Endothelial cell of umbilical vein (primary cell): ENCODE results near the gene MAGI1. TPM values are rescaled to one million over a fixed set of nuclear protein-coding genes. Genes with fewer than 3 reads are reported as not detected.
A peak's percentile ranks its signal among the peaks of the same experiment; 100 is the strongest.

Source experiments
- BruUV-seq: library from RNA; stranded (reverse); fragments of 400-500 nt; replicated peaks from 2 replicates; lab custom pipeline; 2021; lab: Mats Ljungman, UMichigan
- CTCF ChIA-PET: fragments of 300-600, 350-600 bp; sonication (Branson Sonifier 250); formaldehyde crosslinking; loops from one replicate; lab custom pipeline; 2021; ENCODE audit warnings: antibody characterized with exemption, inconsistent platforms; lab: Charles Lee
- POLR2A ChIA-PET: fragments of 300-600, 350-600 bp; sonication (Branson Sonifier 250); formaldehyde crosslinking; loops from one replicate; lab custom pipeline; 2021; ENCODE audit warnings: antibody characterized with exemption, inconsistent platforms; lab: Charles Lee
- DNase-seq: peaks from one replicate; pipeline ENCODE4 v3.0.0-alpha.2; 2011; ENCODE audit warnings: low read depth, low spot score
- FAIRE-seq: peaks from 2 replicates; lab custom pipeline; 2011; peaks lifted over from hg19 to GRCh38; lab: Jason Lieb, UNC
- H2AFZ ChIP-seq: 2 replicates; pipeline ENCODE4 v1.6.0; 2012; ENCODE audit warnings: low read depth, low read length, control low read depth, inconsistent platforms
- H3K27ac ChIP-seq: 2 replicates; pipeline ENCODE4 v1.5.1; 2011; ENCODE audit warnings: low read depth, mild to moderate bottlenecking, control low read depth, low read length, moderate library complexity; ENCODE audit not compliant: insufficient read depth
- H3K27me3 ChIP-seq, 2 experiments: 2 replicates each; pipeline versions ENCODE4 v1.6.0 to v1.6.1; 2011; ENCODE audit warnings: low read length in 2 of 2, mixed read lengths in 1 of 2; ENCODE audit not compliant: control insufficient read depth in 2 of 2, insufficient read depth in 2 of 2
- H3K36me3 ChIP-seq, 2 experiments: 2 replicates in 1 of 2; 3 replicates in 1 of 2; pipeline ENCODE4 v1.5.1; 2011; ENCODE audit warnings: low read length in 2 of 2, mild to moderate bottlenecking in 1 of 2, moderate library complexity in 1 of 2; ENCODE audit not compliant: control insufficient read depth in 2 of 2, insufficient read depth in 2 of 2; ENCODE audit errors: extremely low read depth in 1 of 2
- H3K4me1 ChIP-seq: 3 replicates; pipeline ENCODE4 v1.5.1; 2011; ENCODE audit warnings: mild to moderate bottlenecking, low read length; ENCODE audit not compliant: control insufficient read depth, insufficient read depth; ENCODE audit errors: extremely low read depth
- H3K4me2 ChIP-seq: 2 replicates; pipeline ENCODE4 v1.6.1; 2011; ENCODE audit warnings: low read length, control low read depth, mixed read lengths; ENCODE audit not compliant: insufficient read depth
- H3K4me3 ChIP-seq, 3 experiments: fragments of 200-600 bp in 1 of 3; sonication (generic), shearing (Covaris generic) in 1 of 3; replicated peaks in 1 of 3; 2 replicates each; pipeline ENCODE4 v1.5.1; 2011 to 2016; ENCODE audit warnings: control low read depth in 3 of 3, low read length in 3 of 3, mild to moderate bottlenecking in 2 of 3, inconsistent platforms in 1 of 3, low read depth in 1 of 3, moderate library complexity in 1 of 3; ENCODE audit not compliant: insufficient read depth in 1 of 3
- H3K79me2 ChIP-seq: 2 replicates; pipeline ENCODE4 v1.6.0; 2012; ENCODE audit warnings: low read length, inconsistent platforms; ENCODE audit not compliant: control insufficient read depth, insufficient read depth
- H3K9ac ChIP-seq: replicated peaks from 2 replicates; pipeline ENCODE3; 2011; ENCODE audit warnings: low read length, control low read depth; ENCODE audit not compliant: insufficient read depth; ENCODE audit errors: extremely low read depth
- H3K9me1 ChIP-seq: replicated peaks from 3 replicates; pipeline ENCODE4 v1.6.0; 2011; ENCODE audit warnings: mild to moderate bottlenecking, low read length; ENCODE audit not compliant: control insufficient read depth, insufficient read depth; ENCODE audit errors: extremely low read depth
- H3K9me3 ChIP-seq: replicated peaks from 2 replicates; pipeline ENCODE4 v1.5.1; 2012; ENCODE audit warnings: low read length, inconsistent platforms; ENCODE audit not compliant: control insufficient read depth, insufficient read depth
- H4K20me1 ChIP-seq: replicated peaks from 2 replicates; pipeline ENCODE3; 2011; ENCODE audit warnings: mild to moderate bottlenecking, low read length; ENCODE audit not compliant: control insufficient read depth, insufficient read depth; ENCODE audit errors: extremely low read depth
- CTCF ChIP-seq, 2 donors: IDR thresholded peaks; 1 replicate in 1 of 2; 2 replicates in 1 of 2; pipeline ENCODE4 v1.5.1; 2011; ENCODE audit warnings: low read length in 2 of 2, mild to moderate bottlenecking in 2 of 2, moderate library complexity in 2 of 2, control low read depth in 1 of 2, inconsistent platforms in 1 of 2, low read depth in 1 of 2; ENCODE audit not compliant: insufficient read depth in 1 of 2; ENCODE audit errors: extremely low read depth in 1 of 2
- EZH2 ChIP-seq: IDR thresholded peaks from 2 replicates; pipeline ENCODE4 v1.6.1; 2012; ENCODE audit warnings: borderline replicate concordance, low read depth, mild to moderate bottlenecking, moderate library complexity, low read length, inconsistent platforms; ENCODE audit not compliant: severe bottlenecking
- FOS ChIP-seq: IDR thresholded peaks from 2 replicates; pipeline ENCODE4 v1.6.1; 2011; ENCODE audit warnings: mild to moderate bottlenecking, low read length, moderate library complexity, borderline replicate concordance; ENCODE audit not compliant: insufficient read depth
- GATA2 ChIP-seq: IDR thresholded peaks from 2 replicates; pipeline ENCODE4 v1.7.0; 2011; ENCODE audit warnings: low read depth, mild to moderate bottlenecking, moderate library complexity, mixed read lengths, low read length; ENCODE audit not compliant: insufficient read length, insufficient read depth
- JUN ChIP-seq: IDR thresholded peaks from 2 replicates; pipeline ENCODE4 v1.6.1; 2011; ENCODE audit warnings: borderline replicate concordance, low read depth; ENCODE audit not compliant: insufficient read length, insufficient read depth
- MAX ChIP-seq: IDR thresholded peaks from 2 replicates; pipeline ENCODE4 v1.6.1; 2011; ENCODE audit not compliant: insufficient read depth, insufficient read length
- MYC ChIP-seq: IDR thresholded peaks from one replicate; pipeline ENCODE4 v1.6.1; 2011; ENCODE audit warnings: mild to moderate bottlenecking, low read depth, low read length
- POLR2A ChIP-seq: IDR thresholded peaks from 2 replicates; pipeline ENCODE4 v1.6.1; 2012; ENCODE audit warnings: low read depth, mild to moderate bottlenecking, control low read depth, low read length
- POLR2AphosphoS5 ChIP-seq: IDR thresholded peaks from 2 replicates; pipeline ENCODE4 v1.6.1; 2012; ENCODE audit warnings: low read depth, mild to moderate bottlenecking, control low read depth, low read length, moderate library complexity; ENCODE audit not compliant: insufficient read depth
- dilution Hi-C: fragments of 300-500 bp; cut with MboI; formaldehyde crosslinking; loops from one replicate; pipeline ENCODE4 v1.15.0; 2019; ENCODE audit warnings: low sequenced_read_pairs; ENCODE audit not compliant: extremely low pct_ligation_motif_present
- intact Hi-C: fragments of 100-400 bp; cut with micrococcal nuclease; formaldehyde crosslinking; loops from one replicate; pipeline ENCODE4 v1.10.0; 2022
- polyA plus RNA-seq, 4 experiments: library from polyadenylated mRNA; depleted of rRNA in 3 of 4; stranded (reverse) in 3 of 4; unstranded in 1 of 4; fragments of >200 nt; gene quantifications; 2 replicates each; pipeline versions ENCODE4 v1.2.1 to v1.2.3, GENCODE V29; 2011 to 2012; ENCODE audit warnings: missing spikeins in 1 of 4
- total RNA-seq: library from RNA; stranded (reverse); gene quantifications from 2 replicates; pipeline ENCODE4 v1.2.3, GENCODE V29; 2021

MAGI1 gene
- total and polyA plus RNA-seq, 2 donors (not counting 3 experiments of a cell fraction or from before 2014, with no cell fraction given) = 10.1 to 47.9 TPM

GRCh38 chr3:65425880-65426279 is 612.8 kb downstream of the MAGI1 start:
- Histone ChIP-seq H3K27me3 (no peaks in the 10 kb centered on the region), H3K9me3 (no peaks in the 10 kb centered on the region), H3K9ac (no peak overlapping the region), H3K36me3 (peaks cover 0 to 6% of the 10 kb centered on the region in 2 experiments), H2AFZ (no peak overlapping the region), H3K4me2 (no peak overlapping the region), H3K4me3 (no peak overlapping the region), H4K20me1 (no peaks in the 10 kb centered on the region), H3K4me1 (no peaks in the 10 kb centered on the region), H3K79me2 (no peaks in the 10 kb centered on the region), H3K27ac (no peak overlapping the region), H3K9me1 (no peaks in the 10 kb centered on the region)
- POLR2A ChIA-PET = no interaction called here
- FAIRE-seq (no peak), DNase-seq (no peak)
- dilution Hi-C loops (no loop called here), intact Hi-C loops (no loop called here)
- TF ChIP-seq MYC (no peak), GATA2 (no peak), CTCF (IDR thresholded peaks at IDR 0.05; ENCODE audit: extremely low read depth in 1 of 2, insufficient read depth in 1 of 2, low read depth in 1 of 2, low read length in 2 of 2) (peak in 1 of 2 donors; percentile 32)
- no TSS peak for BruUV-seq
- CTCF ChIA-PET = interaction anchor here (0.7 to 1.5 kb wide), 5 partner anchors 12 to 325 kb away, joined by 3 to 4 read pairs (median 3); no protein-coding TSS in a partner anchor

GRCh38 chr3:65422154-65422553 is 616.6 kb downstream of the MAGI1 start:
- Histone ChIP-seq H3K27ac (no peak overlapping the region), H3K4me3 (no peak overlapping the region), H3K4me2 (no peak overlapping the region), H4K20me1 (no peaks in the 10 kb centered on the region), H3K9me3 (no peaks in the 10 kb centered on the region), H3K4me1 (no peaks in the 10 kb centered on the region), H3K27me3 (no peaks in the 10 kb centered on the region), H3K9me1 (no peaks in the 10 kb centered on the region), H3K9ac (no peak overlapping the region), H3K36me3 (no peaks in the 10 kb centered on the region), H2AFZ (no peak overlapping the region), H3K79me2 (no peaks in the 10 kb centered on the region)
- intact Hi-C loops = no loop called here
- POLR2A ChIA-PET = no interaction called here
- no TSS peak for BruUV-seq
- no peak for TF ChIP-seq JUN
- TF ChIP-seq EZH2 = no peak
- no peak for TF ChIP-seq POLR2AphosphoS5
- no peak for TF ChIP-seq CTCF (IDR thresholded peaks at IDR 0.05; ENCODE audit: extremely low read depth in 1 of 2, insufficient read depth in 1 of 2, low read depth in 1 of 2, low read length in 2 of 2)
- no peak for TF ChIP-seq MAX
- no peak for TF ChIP-seq MYC
- no peak for TF ChIP-seq POLR2A
- TF ChIP-seq FOS = no peak
- TF ChIP-seq GATA2 = no peak
- no peak for DNase-seq
- CTCF ChIA-PET = no interaction called here
- dilution Hi-C loops = no loop called here
- FAIRE-seq = no peak
